Psoas muscle (tissue), 8 donors: Measurements from ENCODE around the gene NDC80. TPM values are rescaled to one million over a fixed set of nuclear protein-coding genes. Genes with fewer than 3 reads are reported as not detected.

Source experiments
- ATAC-seq, 4 donors: fragments of 200-7000 bp; cut with Tn5 transposase; one replicate each; pipeline ENCODE4 v1.9.1; 2020; ENCODE audit warnings: moderate library complexity in 3 of 4, mild to moderate bottlenecking in 2 of 4
- DNase-seq, 2 donors: peaks; one replicate each; pipeline ENCODE4 v3.0.0-alpha.2; 2020
- H3K27ac ChIP-seq: fragments of 200-600 bp; one replicate; pipeline ENCODE4 v1.8.0; 2022
- H3K27me3 ChIP-seq, 3 donors: fragments of 200-600 bp in 1 of 3; one replicate each; pipeline versions ENCODE4 v1.6.1 to v1.8.0; 2013 to 2022; ENCODE audit warnings: low read length in 2 of 3, mild to moderate bottlenecking in 2 of 3, moderate library complexity in 1 of 3; ENCODE audit not compliant: insufficient read depth in 3 of 3
- H3K36me3 ChIP-seq, 2 donors: fragments of 200-600 bp in 1 of 2; one replicate each; pipeline versions ENCODE4 v1.6.1 to v1.8.0; 2013 to 2022; ENCODE audit warnings: low read depth in 1 of 2, mild to moderate bottlenecking in 1 of 2, moderate library complexity in 1 of 2; ENCODE audit not compliant: insufficient read depth in 1 of 2
- H3K4me1 ChIP-seq: fragments of 200-600 bp; one replicate; pipeline ENCODE4 v1.8.0; 2022
- H3K4me3 ChIP-seq: fragments of 200-600 bp; one replicate; pipeline ENCODE4 v1.8.0; 2022; ENCODE audit warnings: mild to moderate bottlenecking
- H3K9me3 ChIP-seq: fragments of 200-600 bp; one replicate; pipeline ENCODE4 v1.8.0; 2022
- CTCF ChIP-seq: fragments of 200-600 bp; IDR thresholded peaks from one replicate; pipeline ENCODE4 v1.8.0; 2022; ENCODE audit warnings: antibody characterized with exemption
- WGBS, 3 donors: extraction: QIAGEN DNeasy Blood & Tissue Kit; methylation state at CpG; one replicate each; pipeline versions ENCODE4 v1.1.6 to v1.1.7; 2013; 5-methylcytosine and 5-hydroxymethylcytosine counted together
- intact Hi-C, 2 donors: fragments of 100-400 bp; cut with DNase I; formaldehyde crosslinking; loops; one replicate each; pipeline versions ENCODE4 v1.11.0 to v1.14.2; 2022
- polyA plus RNA-seq, 3 donors: library from polyadenylated mRNA; stranded (reverse); fragments of 200-250 nt; gene quantifications; one replicate each; pipeline ENCODE4 v1.2.3, GENCODE V29; 2013
- total RNA-seq, 4 donors: library from RNA; stranded (reverse); fragmentation: NEBNext Ultra II Directional in 2 of 4; extraction: Animal tissue kit (Norgen Biotek cat#: 25700) in 2 of 4; gene quantifications; one replicate each; pipeline versions ENCODE4 v1.2.1 to v1.2.4, GENCODE V29; 2021 to 2023
- donor health status: healthy with polysubstance abuse.
- donor health status: DM: no; HTN: no; CAD: no; lungs with moderate emphysema.
- donor health status: Bipolar disorder and iron deficiency.
- donor health status: healthy.
- donor health status: DM: yes; HTN: yes; CAD: no.
- donor health status: DM: no; HTN: no; CAD: no.
- donor health status: DM: no; HTN: no; CAD: no.
- donor health status: DM: yes; HTN: yes; CAD: no.

The NDC80 gene
- total and polyA plus RNA-seq, 7 donors, result 0.12 to 0.42 (median 0.17) TPM; not detected in 2

GRCh38 chr18:2551425-2551824, 19.9 kb upstream of the NDC80 start:
- intact Hi-C loops, result no loop called here
- Histone ChIP-seq H3K36me3 (peaks cover 0 to 49% of the 10 kb centered on the region in 2 donors), H3K27ac (no peak overlapping the region), H3K27me3 (no peaks in the 10 kb centered on the region), H3K4me1 (no peaks in the 10 kb centered on the region), H3K9me3 (no peaks in the 10 kb centered on the region), H3K4me3 (no peak overlapping the region)
- ATAC-seq (no peak), DNase-seq (no peak)
- TF ChIP-seq CTCF, result no peak
- 78 to 98% (median 83%) methylated on average over 3 of the region's 3 CpGs for WGBS, 3 donors

GRCh38 chr18:2554696-2555095, 16.7 kb upstream of the NDC80 start:
- 70 to 75% (median 72%) methylated on average over 4 of the region's 4 CpGs for WGBS, 3 donors
- H3K27ac ChIP-seq, result no peak overlapping the region
- no peak for DNase-seq
- peak overlapping the region; percentile 31 for H3K4me3 ChIP-seq
- peaks cover 0 to 44% of the 10 kb centered on the region in 2 donors for H3K36me3 ChIP-seq
- no peak for ATAC-seq
- no peaks in the 10 kb centered on the region for H3K27me3 ChIP-seq
- no peaks in the 10 kb centered on the region for H3K9me3 ChIP-seq
- no peaks in the 10 kb centered on the region for H3K4me1 ChIP-seq
- intact Hi-C loops, result no loop called here
- no peak for TF ChIP-seq CTCF

GRCh38 chr18:2555895-2556294, 15.5 kb upstream of the NDC80 start:
- 55 to 69% (median 62%) methylated on average over 4 of the region's 4 CpGs for WGBS, 3 donors
- H3K4me3 ChIP-seq, result no peak overlapping the region
- H3K27ac ChIP-seq, result no peak overlapping the region
- DNase-seq, result no peak
- ATAC-seq, result no peak
- TF ChIP-seq CTCF, result no peak
- H3K27me3 ChIP-seq, result no peaks in the 10 kb centered on the region
- intact Hi-C loops, result no loop called here
- no peaks in the 10 kb centered on the region for H3K9me3 ChIP-seq
- H3K36me3 ChIP-seq, result peaks cover 0 to 50% of the 10 kb centered on the region in 2 donors
- no peaks in the 10 kb centered on the region for H3K4me1 ChIP-seq

GRCh38 chr18:2557536-2557935, 13.8 kb upstream of the NDC80 start:
- TF ChIP-seq CTCF, result no peak
- DNase-seq (no peak), ATAC-seq (no peak)
- no peak overlapping the region for H3K4me3 ChIP-seq
- intact Hi-C loops, result no loop called here
- H3K27me3 ChIP-seq, result no peaks in the 10 kb centered on the region
- peaks cover 0 to 48% of the 10 kb centered on the region in 2 donors for H3K36me3 ChIP-seq
- WGBS, 3 donors, result 0 to 75% (median 69%) methylated on average over 1 of the region's 1 CpG
- H3K4me1 ChIP-seq, result no peaks in the 10 kb centered on the region
- no peaks in the 10 kb centered on the region for H3K9me3 ChIP-seq
- no peak overlapping the region for H3K27ac ChIP-seq

GRCh38 chr18:2559249-2559648, 12.1 kb upstream of the NDC80 start:
- TF ChIP-seq CTCF, result no peak
- no peak overlapping the region for H3K27ac ChIP-seq
- DNase-seq (no peak), ATAC-seq (no peak)
- WGBS, 3 donors, result 94 to 100% (median 95%) methylated on average over 1 of the region's 1 CpG
- no peaks in the 10 kb centered on the region for H3K9me3 ChIP-seq
- no peaks in the 10 kb centered on the region for H3K4me1 ChIP-seq
- H3K4me3 ChIP-seq, result no peak overlapping the region
- H3K27me3 ChIP-seq, result no peaks in the 10 kb centered on the region
- intact Hi-C loops, result no loop called here
- H3K36me3 ChIP-seq, result peaks cover 0 to 38% of the 10 kb centered on the region in 2 donors
